Ecto neural progenitor cell (in vitro differentiated cells): ENCODE data around the gene LRRC45.

Source experiments
- DNase-seq: peaks from one replicate; pipeline ENCODE4 v3.0.0-alpha.2; 2018; ENCODE audit warnings: low spot score

The LRRC45 gene

GRCh38 chr17:82008258-82008940 is 14.7 kb upstream of the LRRC45 start:
- no peak for DNase-seq

GRCh38 chr17:82008941-82009405 is 14.1 kb upstream of the LRRC45 start:
- DNase-seq = no peak

GRCh38 chr17:82009413-82009812 is 13.7 kb upstream of the LRRC45 start:
- DNase-seq = no peak

GRCh38 chr17:82010575-82011525 is 12.3 kb upstream of the LRRC45 start:
- DNase-seq = no peak

DNA sequence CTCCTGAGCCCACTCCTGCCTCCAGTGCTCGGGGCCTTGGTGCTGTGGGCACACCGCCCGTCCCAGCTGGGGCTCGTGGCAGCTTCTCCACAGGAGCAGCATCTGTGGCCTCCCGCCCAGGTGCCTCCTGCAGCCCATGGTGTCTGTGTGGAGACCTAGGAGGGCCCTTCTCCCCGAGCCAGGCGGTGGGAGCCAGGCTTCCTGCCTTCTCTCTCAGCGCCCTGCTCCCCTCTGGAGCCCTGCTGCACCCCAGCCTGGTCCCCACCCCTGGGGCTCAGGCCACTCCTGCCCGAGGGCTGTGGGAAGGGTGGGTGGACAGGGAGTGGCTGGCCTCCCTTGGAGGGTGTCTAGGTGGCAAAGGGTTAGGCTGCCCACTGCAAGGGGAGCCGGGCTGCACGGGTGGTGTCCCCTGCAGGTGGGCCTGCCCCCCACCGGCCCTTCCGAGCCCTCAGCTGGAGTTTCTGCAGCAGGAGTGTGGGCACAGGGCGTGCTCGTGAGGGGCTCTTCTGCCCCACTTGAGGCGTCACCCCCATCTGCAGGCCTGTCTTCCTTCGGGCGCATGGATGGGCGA is 11.4 kb upstream of the LRRC45 start:
- DNase-seq = no peak

DNA sequence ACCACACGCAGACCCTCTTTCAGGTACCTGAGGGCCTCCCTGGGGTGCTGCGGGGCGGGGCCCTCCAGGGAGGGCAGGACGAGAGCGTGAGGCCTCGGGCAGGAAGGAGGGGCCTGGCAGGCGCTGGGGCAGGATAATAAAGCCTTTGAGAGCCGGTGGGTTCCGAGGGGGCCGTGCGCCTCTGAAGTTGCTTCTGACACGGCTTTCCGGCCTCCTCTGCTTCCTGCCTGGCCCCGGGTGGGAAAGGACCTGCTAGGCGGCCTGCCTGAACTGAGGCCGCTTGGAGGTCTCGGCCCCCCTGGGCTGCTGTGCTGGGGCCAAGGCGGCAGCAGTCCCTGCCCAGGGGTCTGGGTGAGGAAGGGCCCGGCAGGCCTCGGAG is 10.9 kb upstream of the LRRC45 start:
- DNase-seq = no peak

DNA sequence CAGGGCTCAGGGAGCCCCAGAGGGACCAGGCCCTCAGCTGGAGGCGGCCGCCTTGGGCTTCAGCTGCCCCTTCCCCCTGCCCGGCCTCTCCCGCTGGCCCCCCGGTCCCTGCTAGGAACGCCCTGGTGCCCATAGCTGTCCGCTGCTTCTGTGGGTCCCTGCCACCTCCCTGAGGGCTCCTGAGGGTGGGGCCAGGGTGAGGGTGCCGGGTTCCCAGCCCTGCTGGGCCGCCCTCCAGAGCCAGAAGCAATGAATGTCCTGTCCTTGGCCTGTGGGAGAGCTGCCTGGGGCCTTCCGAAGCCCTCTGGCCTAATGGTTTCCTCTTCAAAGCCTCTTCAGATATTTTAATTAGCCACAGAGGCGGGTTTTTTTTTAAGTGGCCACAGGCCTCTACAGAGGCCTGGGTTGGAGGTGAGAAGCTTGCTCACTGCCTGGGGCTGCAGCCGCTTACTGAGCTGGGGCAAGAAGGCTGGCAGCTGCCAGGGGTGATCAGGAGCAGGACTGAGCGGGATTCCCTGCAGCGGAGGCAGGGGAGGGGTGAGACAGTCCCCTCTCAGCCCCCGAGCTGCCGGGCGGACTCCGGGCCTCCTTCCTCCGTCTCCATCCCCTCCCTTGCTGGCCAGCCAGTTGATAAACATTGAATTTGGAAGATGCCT is 10.3 kb upstream of the LRRC45 start:
- DNase-seq = no peak

DNA sequence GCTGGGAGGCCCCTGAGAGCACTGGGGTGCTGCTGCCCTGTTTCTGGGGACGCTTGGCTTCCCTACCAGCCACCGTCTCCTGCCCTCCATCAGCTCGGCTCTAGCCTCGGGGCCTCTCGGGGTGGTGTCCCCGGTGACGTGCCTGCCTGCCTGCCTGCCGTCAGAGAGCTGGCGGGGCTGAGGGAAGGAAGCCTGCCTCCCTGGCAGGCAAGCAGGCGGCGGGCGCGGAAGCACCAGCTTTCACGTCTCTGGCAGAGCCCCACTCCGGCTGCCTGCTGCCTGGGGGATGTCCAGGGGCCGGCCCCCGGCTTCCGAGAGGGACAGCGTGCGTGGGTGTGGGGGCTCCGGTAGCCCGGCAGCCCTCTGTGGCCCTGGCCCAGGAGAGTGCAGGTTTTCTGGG is 9.8 kb upstream of the LRRC45 start:
- no peak for DNase-seq

- DNase-seq = no peak
Observed at GRCh38 chr17:82013772-82014321, 9.3 kb upstream of the LRRC45 start.

DNA sequence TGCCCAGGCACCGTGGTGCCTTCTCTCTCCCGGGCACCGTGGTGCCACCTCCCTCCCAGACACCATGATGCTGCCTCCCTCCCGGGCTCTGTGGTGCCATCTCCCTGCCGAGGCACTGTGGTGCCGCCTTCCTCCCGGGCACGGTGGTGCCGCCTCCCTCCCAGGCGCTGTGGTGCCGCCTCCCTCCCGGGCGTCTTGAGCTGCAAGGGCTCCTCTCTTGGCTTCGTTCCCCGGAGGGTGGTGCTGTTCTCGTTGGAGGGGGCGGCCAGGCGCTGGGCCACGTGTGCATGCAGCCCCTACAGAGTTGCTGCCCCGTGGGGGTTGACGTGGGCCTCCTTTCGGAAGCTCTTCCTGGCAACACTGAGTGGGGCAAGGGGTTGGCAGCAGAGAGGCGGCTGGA is 8.7 kb upstream of the LRRC45 start:
- no peak for DNase-seq

DNA sequence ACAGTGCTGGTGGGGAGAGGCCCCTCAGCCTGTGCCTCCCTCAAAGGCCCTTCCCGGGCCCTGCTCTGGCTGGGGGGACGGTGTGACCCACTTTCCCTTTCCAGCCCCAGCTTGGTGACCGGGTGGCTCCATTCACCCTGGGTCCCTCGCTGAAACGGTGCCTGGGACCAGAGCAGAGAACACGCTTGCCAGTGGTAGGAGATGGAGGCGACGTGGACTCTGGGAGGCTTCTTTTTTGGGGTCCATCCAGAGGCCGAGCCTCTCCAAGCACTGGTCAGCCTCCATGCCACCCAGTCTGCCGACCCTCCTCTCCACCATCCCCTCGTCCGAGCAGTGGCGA is 8.2 kb upstream of the LRRC45 start:
- no peak for DNase-seq

- no peak for DNase-seq
Observed at GRCh38 chr17:82015311-82015971, 7.7 kb upstream of the LRRC45 start.

GRCh38 chr17:82016061-82016874 is 6.8 kb upstream of the LRRC45 start:
- no peak for DNase-seq

- no peak for DNase-seq
Observed at GRCh38 chr17:82016875-82017459, 6.1 kb upstream of the LRRC45 start.

GRCh38 chr17:82017612-82018151 is 5.4 kb upstream of the LRRC45 start:
- DNase-seq = no peak

- no peak for DNase-seq
Observed at GRCh38 chr17:82018152-82018988, 4.7 kb upstream of the LRRC45 start.

DNA sequence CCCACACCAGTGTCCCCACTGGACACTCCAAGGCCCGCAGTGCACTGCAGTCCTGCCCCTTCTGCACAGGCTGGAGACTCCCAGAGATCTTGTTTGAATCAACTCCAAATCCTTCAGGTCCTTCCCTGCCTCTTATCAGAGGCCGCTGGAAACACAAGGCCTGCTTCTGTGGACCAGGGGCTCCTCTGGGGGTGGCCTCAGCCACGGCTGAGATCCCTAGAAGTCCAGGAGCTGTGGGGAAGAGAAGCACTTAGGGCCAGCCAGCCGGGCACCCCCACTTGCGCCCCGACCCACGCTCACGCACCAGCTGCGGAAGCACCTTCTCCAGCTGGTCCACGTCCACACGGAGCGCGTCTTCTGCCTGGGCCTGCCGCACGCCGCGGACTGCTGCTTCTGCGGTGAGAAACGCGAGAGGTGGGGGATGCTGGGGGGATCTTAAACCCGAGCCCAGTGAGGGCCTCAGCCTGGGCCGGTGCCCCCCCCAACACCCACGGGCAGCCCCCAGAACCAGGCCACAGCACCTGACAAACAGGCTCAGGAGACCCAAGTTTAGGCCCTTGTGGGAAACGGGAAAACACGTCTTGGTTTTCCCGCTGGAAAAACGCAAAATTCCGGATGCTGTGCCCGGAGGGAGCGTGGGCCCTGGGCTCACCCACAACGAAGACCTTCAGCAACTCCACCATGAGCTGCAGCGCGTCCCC is 4.0 kb upstream of the LRRC45 start:
- DNase-seq = no peak
